HG02970 (cell line): ENCODE measurements around the gene C16orf90.
"Not testable (repeated sequence)": the region's sequence is repeated elsewhere in the genome, so short reads cannot be mapped to it uniquely, and the experiment has no call there.

Experiments used
- ATAC-seq: cut with Tn5 transposase; IDR thresholded peaks from one replicate; pipeline ENCODE4 v1.9.1; 2021; ENCODE audit warnings: mild to moderate bottlenecking, moderate library complexity, moderate number of reproducible peaks; ENCODE audit not compliant: unreplicated experiment, low FRiP score

C16orf90 gene

DNA sequence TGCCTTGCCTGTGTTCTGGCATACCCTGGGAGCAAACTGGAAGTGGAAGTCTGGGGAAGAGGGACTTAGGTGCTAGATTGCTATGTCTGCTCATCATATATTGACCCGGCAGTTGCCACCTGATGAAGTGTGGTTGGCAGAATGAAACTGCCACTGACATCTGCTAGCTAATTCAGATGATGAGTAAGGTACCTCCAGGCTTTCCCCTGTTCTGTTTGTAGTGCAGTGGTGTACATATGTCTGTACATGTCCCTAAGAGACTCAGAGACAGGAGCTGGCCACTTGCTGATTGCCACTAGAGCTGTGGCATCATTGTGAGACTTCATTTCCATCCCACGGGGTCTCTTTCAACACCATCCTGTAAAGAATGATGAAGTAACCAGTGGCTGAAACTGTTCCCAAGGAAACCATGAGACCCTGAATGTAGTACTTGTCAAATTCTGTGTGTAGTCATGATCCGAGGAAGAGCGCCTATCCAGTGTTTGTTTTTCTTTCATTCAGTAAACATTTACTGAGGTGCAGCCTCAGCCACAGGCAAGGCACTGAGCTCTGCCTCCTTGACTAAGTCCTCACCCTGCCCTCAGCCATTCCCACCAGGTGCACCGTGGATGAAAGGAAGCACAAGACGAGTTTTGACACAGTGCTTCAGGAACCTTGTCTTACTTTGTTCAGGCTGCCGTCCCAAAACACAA is 18.7 kb upstream of the C16orf90 start:
- ATAC-seq: no peak

DNA sequence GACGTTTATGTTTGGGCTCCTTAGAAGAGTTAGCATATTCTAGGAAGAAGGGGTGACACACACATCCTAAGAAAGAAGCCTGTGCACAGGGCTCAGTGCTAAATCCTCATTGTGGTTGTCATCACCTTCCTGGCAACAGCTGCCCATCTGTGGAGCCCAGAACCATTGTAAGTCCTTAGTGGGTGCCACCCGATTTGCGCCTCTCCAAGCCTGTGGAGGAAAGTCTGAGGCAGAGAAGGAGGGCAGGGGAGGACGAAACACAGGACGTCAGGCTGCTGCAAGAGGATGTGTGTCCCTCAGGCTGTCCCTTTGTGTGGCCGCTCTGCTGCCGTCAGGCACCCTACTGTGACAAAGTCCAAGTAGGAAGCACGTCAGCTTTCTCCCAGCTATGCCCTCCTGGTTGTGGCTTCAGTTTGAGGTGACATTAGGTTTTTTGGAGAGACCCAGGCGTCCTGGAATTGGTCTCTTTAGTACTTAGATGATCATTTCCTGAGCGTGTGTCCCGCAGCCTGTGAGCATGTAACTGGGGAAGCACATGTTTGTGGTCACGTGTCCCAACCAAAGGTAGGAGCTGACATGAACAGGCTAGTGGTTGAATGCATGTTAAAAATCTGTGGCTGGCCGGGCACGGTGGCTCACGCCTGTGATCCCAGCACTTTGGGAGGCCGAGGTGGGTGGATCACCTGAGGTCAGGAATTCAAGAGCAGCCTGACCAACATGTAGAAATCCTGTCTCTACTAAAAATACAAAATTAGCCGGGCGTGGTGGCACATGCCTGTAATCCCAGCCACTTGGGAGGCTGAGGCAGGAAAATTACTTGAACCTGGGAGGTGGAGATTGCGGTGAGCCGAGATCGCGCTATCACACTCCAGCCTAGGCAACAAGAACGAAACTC is 16.2 kb upstream of the C16orf90 start:
- no peak for ATAC-seq

DNA sequence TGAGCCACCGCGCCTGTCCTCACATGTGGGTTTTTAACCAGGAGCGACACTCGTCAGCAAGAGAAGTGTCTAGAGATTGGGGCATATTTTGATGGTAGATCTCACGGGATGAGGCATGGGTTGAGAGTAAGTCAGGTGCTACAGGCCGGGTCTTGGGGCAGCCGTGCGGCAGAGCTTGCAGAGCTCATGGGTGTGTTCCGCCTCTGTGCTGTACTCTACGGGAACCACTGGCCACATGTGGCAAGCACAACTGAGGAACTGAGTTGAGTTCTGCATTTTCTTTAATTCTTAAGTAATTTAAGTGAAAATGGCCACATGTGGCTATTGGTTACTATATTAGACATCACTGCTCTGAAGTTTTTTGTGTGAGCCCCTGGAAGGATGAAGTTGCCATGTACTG is 15.1 kb upstream of the C16orf90 start:
- ATAC-seq: no peak

DNA sequence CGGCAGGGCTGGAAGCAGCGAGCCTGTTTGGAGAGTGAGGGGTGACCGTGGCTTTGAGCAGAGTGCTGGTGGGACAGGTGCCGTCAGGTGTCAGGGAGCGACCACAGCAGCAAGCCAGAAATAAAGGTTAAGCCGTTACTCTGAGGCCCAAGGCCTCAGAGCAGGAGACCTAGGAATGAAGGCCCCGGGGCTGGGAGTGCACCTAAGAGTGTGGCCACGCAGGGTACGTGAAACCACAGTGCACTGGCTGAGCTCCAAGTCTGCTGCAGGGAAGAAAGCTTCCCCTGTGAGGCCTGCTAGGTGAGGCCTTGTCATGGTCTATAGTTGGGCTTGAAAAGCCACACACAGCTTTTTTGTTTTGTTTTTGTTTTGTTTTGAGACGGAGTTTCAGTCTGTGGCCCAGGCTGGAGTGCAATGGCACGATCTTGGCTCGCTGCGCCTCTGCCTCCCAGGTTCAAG is 14.2 kb upstream of the C16orf90 start:
- no peak for ATAC-seq

DNA sequence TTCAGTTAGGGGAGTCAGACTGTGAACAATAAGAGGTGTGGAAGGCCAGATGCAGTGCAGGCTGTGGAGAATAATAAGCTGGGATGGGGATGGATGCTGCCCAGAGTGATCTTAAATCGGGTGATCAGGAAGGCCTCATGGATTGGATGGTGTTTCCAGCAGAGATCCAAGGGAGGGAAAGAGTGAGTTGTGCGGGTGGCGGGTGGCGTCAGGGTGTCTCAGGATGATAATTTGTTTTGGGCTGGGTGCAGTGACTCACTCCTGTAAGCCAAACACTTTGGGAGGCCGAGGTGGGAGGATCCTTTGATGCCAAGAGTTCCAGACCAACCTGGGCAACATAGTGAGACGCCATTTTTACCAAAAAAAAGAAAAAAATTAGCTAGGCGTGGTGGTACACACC is 13.4 kb upstream of the C16orf90 start:
- no peak for ATAC-seq

DNA sequence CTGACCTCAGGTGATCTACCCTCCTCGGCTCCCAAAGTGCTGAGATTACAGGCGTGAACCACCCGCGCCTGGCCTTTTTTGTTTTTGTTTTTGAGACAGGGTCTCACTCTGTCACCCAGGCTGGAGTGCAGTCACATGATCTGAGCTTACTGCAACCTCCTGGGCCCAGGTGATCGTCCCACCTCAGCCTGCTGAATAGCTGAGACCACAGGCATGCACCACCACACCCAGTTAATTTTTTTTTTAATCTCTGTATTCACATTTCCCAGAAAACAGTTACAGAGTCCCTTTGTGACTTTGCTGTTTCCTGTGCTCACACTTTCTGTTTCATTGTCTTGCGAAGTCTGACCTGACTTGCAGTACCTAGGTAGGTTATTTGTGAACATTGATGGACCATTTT is 8.2 kb upstream of the C16orf90 start:
- ATAC-seq: no peak

DNA sequence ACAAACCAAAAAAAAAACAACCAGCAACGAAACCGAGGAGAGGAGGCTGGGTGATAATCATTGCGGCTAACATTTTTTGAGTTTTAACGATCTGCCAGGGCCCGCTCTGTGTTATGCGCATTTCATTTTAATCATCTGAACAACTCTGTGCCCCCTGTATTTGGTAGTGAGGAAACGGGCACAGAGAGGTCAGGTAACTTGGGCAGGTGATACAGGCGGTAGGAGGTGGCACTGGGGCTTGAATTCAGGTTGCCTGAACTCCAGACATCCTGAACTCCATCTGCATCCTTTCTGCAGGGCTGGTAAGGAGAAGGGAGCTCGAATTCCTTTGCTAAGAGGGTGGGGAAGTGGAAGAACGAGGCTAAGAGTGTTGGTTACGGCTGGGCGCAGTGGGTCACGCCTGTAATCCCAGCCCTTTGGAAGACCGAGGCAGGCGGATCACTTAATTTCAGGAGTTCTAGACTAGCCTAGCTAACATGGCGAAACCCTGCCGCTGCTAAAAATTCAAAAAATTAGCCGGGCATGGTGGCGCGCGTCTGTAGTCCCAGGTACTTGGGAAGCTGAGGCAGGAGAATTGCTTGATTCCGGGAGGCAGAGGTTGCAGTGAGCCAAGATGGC is 6.6 kb upstream of the C16orf90 start:
- ATAC-seq: no peak

DNA sequence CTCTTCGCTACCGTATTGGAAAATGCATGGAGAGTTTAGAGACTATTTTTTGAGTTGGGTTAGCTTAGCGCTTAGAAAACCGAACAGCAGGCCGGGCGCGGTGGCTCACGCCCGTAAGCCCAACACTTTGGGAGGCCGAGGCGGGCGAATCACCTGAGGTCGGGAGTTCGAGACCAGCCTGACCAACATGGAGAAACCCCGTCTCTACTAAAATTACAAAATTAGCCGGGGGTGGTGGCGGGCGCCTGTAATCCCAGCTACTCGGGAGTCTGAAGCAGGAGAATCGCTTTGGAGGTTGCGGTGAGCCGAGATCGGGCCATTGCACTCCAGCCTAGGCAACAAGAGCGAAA is 6.1 kb upstream of the C16orf90 start:
- not testable (repeated sequence) for ATAC-seq

DNA sequence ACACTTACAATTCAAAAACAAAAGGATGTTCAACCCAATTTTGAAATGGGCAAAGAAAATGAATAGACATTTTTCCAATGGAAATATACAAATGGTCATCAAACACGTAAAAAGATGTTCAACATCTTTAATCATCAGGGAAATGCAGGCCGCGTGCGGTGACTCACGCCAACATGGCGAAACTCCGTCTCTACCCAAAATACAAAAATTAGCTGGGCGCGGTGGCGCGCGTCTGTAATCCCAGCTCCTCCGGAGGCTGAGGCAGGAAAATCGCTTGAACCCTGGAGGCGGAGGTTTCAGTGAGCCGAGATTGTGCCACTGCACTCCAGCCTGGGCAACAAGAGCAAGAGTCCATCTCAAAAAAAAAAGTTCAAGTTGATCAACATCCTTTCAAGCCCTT is 3.7 kb upstream of the C16orf90 start:
- no peak for ATAC-seq

DNA sequence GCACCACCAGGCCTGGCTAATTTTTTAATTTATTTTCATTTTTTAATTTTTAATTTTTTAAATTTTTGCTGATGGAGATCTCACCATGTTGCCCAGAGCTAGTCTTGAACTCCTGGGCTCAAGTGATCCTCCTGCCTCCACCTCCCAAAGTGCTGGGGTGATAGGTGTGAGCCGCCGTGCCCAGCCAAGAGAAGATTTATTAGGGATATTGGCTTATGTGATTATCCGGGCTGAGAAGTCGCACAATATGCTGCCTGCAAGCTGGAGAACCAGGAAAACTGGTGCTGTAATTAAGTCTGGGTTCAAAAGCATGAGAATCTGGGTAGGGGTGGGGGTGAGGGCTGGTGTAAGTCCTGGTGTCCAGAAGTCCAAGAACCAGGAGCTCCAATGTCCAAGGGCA is 2.5 kb upstream of the C16orf90 start:
- no peak for ATAC-seq

DNA sequence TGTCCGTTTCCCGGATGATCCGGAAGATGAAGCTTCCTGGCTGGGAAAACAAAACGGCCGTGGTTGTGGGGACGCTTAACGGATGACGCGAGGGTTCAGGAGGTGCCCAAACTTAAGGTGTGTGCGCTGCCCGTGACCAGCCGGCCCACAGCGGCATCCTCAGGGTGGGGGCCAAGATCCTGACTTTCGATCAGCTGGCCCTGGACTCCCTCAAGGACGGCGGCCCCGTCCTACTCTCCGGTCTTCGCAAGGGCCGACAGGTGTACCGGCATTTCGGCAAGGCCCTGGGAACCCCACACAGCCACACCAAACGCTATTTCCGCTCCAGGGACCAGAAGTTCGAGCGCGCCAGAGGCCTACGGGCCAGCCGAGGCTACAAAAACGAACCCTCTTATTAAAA is 1.1 kb upstream of the C16orf90 start:
- ATAC-seq: no peak

DNA sequence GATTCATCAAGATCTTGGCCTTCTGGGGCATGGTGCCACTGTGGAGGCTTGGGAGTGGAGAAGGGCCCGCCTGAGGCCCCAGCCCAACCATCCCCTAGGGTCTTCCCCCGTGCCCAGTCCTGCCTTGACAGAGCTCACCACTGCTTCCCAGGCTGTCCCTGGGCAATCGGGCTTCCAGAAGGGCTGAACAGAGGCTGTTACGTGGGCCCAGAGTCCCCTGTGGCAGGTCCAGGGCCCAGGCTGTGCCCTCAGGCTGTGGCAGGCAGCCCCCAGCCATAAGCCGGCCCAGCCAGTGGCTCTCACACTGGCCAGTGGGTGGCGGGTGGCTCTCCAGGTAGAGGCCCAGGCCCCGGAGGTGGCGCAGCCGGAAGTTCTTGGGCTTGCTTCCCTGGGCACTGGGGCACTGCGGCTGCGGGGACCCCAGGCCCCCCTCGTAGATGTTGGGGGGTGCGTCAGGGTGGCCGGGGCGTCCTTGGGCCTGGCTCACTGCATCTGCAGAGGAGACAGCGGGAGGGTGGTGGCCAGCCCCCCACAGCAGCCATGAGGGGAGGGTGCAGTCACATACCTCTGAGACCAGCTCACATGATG is 809 bp downstream of the C16orf90 start:
- ATAC-seq: no peak

DNA sequence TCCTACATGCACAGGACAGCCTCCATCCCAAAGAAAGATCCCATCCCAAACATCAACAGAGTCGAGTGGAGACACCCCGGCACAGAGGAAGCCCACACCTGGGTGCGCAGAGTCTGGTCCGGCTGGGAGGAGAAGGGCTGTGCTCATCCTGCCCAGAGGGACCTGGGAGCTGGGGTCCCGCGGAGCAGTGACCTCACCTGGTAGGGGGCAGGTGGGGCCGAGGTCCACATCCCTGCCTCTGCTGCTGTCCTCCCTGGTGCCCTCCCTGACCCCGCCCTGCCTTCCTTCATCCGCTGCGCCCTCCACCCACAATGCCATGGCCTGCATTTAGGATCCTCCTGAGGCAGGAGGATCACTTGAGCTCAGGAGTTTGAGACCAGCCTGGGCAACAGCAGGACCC is 2.9 kb downstream of the C16orf90 start:
- no peak for ATAC-seq

DNA sequence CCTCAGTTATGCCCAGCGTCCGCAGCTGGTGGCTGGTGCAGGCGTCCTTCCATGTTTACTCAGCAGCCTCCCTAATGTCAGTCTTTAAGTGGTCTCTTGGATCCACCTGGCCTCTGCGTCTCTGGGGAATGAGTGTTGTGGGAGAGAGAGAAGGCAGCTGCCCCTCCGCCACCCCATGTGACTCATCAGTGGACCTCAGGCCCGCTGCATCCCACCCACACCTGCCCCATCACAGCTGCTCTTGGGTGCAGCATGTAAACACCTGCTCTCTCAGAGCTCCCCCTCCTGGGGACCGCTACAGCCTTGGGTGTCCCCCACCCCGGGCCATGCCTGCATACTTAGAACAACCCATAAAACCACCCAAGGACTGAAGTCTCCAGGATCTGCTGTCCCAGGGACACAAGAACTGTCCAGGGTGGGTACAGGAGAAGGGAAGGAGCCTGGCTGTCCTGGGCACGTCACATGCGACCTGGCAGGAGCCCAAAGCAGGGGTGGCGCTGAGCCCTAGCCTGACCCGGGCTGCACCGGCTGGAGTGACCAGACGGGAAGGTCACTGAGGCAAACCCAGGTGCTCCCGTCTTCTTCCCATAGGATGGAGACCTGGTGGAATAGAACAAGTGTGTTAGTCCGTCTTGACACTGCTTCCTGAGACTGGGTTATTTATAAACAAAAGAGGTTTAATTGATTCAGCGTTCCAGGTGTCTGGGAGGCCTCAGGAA is 4.2 kb downstream of the C16orf90 start:
- no peak for ATAC-seq

DNA sequence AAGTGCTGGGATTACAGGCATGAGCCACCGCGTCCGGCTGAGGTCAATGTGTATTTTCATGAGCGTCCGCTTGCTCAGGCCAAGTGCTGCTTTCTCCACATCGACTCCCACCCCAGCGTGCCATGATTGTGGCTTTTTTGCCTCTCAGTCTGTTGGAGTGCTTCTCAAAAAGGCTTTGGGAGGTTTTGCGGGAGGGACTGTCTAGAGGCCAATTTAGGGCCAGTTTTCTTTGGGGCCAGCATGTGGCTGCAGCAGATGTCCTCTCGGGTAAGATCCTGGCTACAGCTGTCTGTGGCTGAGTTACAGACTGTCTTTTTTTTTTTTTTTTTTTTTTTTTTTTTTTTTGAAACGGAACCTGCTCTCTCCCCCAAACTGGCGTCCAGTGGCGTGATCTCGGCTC is 6.5 kb downstream of the C16orf90 start:
- no peak for ATAC-seq

DNA sequence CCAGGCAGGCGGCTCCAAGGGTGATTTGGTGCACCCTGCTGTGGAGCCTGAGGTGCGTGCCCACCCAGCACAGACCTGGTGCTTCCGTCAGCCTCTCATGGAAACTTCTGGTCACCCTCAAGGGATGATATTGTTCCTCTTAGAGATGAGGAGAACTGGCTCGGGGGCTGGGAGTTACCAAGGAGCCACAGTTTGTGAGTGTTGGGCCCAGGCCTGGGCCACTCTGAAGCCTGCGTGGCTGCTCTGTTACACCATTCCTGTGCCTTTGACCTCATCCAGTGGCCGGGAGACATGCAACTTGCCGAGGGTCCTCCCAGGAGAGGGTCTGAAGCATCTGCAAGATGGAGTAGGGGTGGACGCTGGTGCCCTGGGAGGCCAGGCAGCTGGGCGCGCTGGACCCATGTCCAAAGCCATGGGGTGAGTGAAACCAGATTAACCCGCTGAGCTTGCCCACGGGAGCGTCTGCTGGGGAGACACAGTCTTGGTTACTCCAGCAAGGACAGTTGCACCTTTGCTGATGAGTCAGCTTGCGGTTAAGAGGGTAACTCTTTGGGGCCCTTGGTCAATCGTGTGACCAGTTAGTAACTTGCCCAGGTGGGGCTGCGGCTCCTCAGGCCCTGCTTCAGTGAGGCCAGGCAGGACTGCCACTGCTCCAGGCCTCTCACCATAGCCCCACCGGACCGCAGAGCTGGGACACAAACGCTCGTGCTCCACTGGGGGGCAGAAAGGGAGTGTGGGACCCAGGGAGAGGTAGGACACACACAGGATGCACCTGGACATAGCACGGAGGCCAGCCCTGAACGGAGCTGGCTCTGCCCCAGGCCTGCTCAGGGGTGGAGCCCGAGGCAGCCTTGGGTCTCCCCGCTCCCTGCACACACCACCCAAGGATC is 7.5 kb downstream of the C16orf90 start:
- ATAC-seq: no peak

DNA sequence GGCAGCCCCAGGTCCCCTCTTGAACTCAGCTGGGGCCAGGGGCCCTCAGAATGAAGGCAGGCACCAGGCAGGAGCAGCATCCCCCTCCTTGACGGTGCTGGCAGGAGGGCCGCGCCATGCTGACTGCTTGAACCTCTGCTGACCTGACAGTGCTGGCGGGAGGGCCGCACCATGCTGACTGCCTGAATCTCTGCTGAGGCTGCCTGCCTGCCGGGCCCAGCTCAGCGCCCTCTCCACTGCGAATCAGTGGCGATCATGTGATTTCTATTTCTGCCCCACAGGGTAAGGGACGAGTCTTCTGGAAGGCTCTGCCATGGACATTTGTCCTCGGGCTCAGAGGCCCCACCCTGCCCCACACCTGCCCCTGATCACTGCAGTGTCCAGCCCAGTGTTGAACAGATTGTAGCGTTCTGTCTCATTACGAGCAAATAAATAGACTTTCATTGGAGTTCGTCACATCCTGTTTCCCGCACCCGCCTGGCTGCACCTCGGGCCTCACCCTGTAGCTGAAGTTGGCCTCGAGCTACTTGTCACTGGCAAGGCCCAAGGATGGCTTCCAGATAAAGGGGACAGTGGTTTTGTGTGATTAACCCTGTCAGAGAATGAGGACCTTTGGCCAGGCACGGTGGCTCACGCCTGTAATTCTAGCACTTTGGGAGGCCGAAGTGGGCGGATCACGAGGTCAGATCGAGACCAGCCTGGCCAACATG is 8.6 kb downstream of the C16orf90 start:
- no peak for ATAC-seq

DNA sequence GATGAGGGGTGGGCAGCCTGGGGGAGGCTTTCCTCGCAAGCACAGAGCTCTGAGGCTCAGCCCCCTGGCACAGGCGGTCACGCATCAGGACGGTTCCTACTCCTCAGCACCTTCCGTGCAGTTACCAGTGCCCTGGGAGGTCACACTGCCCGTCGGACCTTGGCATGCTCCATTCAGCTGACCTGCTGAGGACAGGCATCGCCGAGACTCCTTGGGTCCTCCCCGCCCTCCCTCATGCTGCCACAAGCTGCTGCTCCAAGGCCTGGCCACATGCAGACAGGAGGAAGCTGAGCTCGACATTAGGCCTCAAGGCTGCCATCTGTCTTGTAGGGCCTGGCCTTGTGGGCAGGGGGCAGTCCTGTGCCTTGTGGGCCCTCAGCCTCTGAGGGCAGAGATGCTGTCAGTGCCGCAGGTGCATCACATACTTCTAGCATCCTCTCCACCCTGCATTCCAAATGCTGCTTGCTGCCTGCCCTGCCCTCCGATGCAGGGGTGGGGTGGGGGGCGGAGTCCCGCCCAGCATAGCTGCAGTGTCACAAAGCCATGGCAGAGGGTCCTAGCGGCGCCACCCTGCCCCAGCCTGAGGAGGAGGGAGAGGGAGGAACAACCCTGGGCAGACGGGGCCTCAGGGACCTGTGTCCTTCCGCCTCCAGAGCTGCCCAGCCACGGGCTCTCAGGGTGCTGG is 9.3 kb downstream of the C16orf90 start:
- ATAC-seq: no peak
